Left renal pelvis (tissue), 4 donors: Measurements from ENCODE around the gene DNASE1L3. TPM values are rescaled to one million over a fixed set of nuclear protein-coding genes. Genes with fewer than 3 reads are reported as not detected.
"Not testable (repeated sequence)": the region's sequence is repeated elsewhere in the genome, so short reads cannot be mapped to it uniquely, and the experiment has no call there.

Experiments
- DNase-seq, 4 donors: peaks; one replicate each; pipeline ENCODE4 v3.0.0-alpha.2; 2013; ENCODE audit warnings: low read depth in 4 of 4, low spot score in 3 of 4
- polyA plus RNA-seq, 4 donors: library from polyadenylated mRNA; unstranded; fragments of 120-200 nt; gene quantifications; one replicate each; pipeline ENCODE4 v1.2.1, GENCODE V29; 2013; ENCODE audit not compliant: insufficient read length in 4 of 4

Gene DNASE1L3
- polyA plus RNA-seq, 4 donors = 2.5 to 17.2 (median 3.5) TPM

- DNase-seq = no peak
These were observed 7.8 kb downstream of the DNASE1L3 start for GRCh38 chr3:58202917-58203360.

- not testable (repeated sequence) for DNase-seq
These were observed 9.3 kb downstream of the DNASE1L3 start for GRCh38 chr3:58201451-58201850.

GRCh38 chr3:58200846-58201355 is 9.9 kb downstream of the DNASE1L3 start:
- no peak for DNase-seq

DNA sequence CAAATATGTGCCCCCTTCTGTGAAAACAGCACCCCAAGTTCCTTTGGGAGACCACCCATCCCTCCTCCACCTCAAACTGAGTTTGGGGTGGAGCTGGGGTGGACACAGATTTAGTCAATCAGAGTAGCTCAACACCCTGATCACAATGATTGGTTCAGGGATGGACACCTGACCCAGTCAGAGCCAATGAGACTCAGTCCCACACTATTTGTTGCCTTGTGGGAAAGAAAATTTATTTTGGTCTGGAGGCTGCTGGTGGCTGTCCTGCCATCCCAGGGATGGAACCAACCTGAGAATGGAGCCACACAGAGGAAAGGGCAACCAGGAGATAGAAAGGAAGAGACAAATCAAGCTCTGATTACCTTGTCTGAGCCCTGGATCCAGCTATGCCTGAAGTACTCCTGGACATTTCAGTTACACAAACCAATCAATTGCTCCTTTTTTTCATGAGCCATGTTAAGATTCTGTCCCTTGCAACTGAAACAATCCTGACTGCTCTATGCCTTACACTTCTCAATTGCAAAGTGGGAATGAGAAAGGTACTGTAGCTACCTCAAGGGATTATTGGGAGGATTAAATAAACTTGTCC is 10.6 kb downstream of the DNASE1L3 start:
- DNase-seq = no peak

GRCh38 chr3:58198804-58199203 is 12.0 kb downstream of the DNASE1L3 start:
- DNase-seq = no peak

DNA sequence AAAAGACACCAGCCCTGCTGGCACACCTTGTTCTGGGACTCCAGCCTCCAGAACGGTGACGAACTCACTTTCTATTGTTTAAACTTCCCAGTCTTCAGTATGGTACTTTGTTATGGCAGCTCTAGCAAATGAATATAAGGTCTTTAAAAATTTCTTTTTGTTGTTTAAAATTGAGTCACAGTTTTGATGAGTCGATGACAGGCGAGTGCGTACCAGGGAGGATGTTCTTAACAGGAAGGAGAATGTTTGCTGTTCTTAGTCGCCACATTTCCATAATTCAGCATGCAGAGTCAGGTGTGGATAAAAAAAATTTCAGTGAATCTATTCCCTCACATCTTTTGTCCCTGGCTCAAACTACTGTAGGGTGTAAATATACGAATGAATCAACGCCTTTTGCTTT is 12.4 kb downstream of the DNASE1L3 start:
- no peak for DNase-seq

DNA sequence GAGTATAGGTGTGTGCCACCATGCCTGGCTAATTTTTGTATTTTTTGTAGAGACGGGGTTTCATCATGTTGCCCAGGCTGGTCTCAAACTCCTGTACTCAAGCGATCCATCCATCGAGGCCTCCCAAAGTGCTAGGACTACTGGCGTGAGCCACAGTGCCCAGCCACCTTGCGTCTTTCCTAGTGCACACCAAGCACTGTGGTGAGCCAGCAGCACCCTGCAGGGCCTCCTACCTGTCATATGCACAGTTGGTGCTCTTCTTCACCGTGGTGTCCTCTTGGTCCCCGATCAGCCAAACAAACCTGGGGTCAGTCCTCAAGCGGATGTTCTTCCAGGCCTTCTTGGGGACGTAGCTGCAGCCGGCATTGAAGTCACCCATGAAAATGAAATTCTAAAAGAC is 13.2 kb downstream of the DNASE1L3 start:
- DNase-seq = no peak

DNA sequence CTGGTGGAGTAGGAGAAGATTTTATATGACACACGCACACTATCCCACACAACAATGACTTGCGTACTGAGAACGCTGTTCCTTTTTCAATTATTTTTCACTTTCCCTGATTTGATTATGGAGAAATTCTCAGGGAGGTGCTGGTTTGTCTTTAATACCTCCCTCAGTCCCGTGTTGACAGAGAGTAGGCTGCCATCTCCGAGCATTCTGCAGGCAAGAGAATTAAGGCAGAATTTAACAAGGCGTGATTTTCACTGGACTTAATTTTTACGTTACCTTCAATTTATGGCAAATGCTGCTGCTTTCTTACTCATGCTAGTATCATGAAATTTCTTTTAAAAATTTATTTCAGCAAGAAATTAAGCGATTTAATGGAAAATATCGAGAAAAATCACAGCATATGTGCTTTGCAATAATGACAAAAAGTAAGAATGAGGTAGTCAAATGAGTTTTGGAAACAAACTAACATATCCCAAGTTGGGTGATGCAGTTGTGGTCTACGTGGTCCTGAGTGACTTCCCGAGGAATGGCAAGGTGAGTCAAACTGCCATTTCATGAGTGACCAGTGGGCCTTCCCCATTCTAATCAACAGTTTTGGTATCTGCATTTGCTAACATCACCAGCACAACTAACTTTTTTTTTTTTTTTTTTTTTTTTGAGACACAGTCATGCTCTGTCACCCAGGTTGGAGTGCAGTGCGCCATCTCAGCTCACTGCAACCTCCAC is 16.9 kb downstream of the DNASE1L3 start:
- DNase-seq = no peak

DNA sequence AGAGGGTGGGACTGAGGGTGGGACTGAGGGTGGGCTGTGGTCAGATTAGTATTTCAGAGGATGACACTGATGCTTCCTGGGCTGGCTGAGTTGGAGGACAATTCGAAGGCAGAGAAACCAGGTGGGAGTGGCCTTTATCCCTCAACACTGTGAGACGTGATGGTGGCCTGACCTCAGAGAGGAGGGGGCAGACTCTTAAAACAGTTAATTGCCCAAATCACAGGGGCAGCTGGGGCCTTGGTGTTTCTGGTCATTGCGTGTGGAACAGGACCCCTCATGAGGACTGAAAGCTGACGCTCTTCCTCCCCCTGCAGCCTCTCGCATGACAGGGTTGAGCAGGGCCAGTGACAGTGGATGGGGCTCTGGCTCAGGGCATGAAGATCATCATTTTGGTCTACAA is 18.7 kb downstream of the DNASE1L3 start:
- no peak for DNase-seq

- DNase-seq = no peak
These were observed 19.3 kb downstream of the DNASE1L3 start for GRCh38 chr3:58191361-58191991.

- no peak for DNase-seq
These were observed 19.9 kb downstream of the DNASE1L3 start for GRCh38 chr3:58190882-58191281.

- no peak for DNase-seq
These were observed 20.5 kb downstream of the DNASE1L3 start for GRCh38 chr3:58190291-58190690.

GRCh38 chr3:58189691-58190090 is 21.1 kb downstream of the DNASE1L3 start:
- DNase-seq = no peak

- DNase-seq = no peak
These were observed 21.8 kb downstream of the DNASE1L3 start for GRCh38 chr3:58188921-58189451.

DNA sequence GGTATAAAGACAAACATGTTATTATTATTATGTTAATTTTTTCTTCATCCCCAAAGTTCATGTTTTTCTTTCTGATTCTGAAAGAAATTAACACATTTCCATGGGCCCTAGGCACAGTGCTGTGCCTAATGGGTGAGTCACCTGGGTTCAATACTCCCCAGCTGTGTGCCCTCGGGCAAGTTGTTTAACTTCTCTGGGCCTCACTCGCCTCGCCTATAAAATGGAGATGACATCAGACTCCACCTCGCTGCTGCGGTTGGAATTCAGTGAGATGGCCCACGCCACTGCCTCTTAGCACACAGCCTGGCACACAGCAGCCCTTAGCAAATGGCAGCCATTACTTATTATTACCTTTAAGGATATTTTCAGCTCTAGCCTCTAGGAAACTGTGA is 22.6 kb downstream of the DNASE1L3 start:
- no peak for DNase-seq

- no peak for DNase-seq
These were observed 25.8 kb downstream of the DNASE1L3 start for GRCh38 chr3:58184982-58185360.

- no peak for DNase-seq
These were observed 26.3 kb downstream of the DNASE1L3 start for GRCh38 chr3:58184309-58184981.

DNA sequence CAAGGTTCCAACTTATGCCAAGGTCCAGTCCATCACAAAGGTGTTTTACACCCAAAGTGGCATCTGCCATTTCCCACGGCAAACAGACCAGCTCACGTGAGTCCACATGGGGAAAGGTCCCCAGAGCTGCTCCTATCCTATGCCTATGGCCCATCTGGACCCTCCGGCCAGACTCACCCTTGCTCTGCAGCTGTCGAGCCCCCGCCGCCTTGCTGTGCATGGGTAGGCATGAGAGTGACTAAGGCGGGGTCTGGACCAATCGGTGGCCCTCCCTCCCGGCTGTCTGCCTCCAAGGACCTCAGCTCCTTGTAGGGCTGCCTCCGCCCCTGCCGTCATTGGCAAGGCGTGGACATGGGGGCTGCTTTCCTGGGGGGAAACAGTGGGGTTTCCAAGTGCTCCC is 26.9 kb downstream of the DNASE1L3 start:
- no peak for DNase-seq

GRCh38 chr3:58183221-58183620 is 27.6 kb downstream of the DNASE1L3 start:
- DNase-seq = no peak

DNA sequence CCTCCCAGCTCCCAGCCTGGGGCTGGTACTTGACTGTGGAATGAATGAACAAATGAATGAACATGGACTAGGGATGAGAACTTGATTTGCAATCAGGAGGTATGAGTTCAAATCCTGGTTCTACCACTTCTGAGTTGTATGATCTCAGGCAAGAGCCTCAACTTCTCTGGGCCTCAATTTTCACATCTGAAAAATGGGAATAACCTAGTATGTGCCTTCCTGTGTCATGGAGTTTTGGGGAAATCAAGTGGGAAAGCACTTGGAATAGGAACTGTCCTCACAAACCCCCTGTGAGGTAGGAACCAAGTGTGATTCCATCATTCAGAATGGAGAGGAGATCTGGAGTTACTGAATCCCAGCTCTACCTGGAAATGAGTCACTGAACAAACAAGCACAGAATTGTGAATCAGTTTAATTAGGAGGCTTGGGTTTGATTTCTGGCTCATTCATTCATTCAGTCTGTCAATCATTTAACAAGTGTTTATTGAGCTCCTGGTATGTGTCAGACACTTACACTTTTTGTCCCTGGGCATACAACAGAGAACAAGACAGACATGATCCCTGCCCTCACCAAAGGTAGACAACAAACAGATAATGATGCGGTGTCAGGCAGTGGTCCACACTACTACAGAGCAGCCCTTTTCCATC is 29.7 kb downstream of the DNASE1L3 start:
- no peak for DNase-seq
